GM23338 (cell line): Measurements from ENCODE around the gene MGLL. TPM values are rescaled to one million over a fixed set of nuclear protein-coding genes. Genes with fewer than 3 reads are reported as not detected.

Experiments
- ATAC-seq: fragments of 200-7000 bp; cut with Tn5 transposase; 3 replicates; pipeline ENCODE4 v1.9.1; 2020
- DNase-seq: peaks from one replicate; pipeline ENCODE4 v3.0.0-alpha.2; 2015; ENCODE audit warnings: low spot score
- H2AFZ ChIP-seq: fragments of 200-600 bp; sonication (generic); 2 replicates; pipeline ENCODE4 v1.8.0; 2016; ENCODE audit warnings: antibody characterized with exemption, mild to moderate bottlenecking, moderate library complexity
- H3F3A ChIP-seq: fragments of 200-600 bp; sonication (generic); replicated peaks from 2 replicates; pipeline ENCODE4 v1.8.0; 2017; ENCODE audit warnings: antibody characterized with exemption, mixed run types, low read depth
- H3K27ac ChIP-seq: fragments of 200-600 bp; sonication (generic); 2 replicates; pipeline ENCODE4 v1.6.1; 2016; ENCODE audit warnings: low read depth
- H3K27me3 ChIP-seq: fragments of 200-600 bp; sonication (generic); 2 replicates; pipeline ENCODE4 v1.8.0; 2016; ENCODE audit warnings: mild to moderate bottlenecking, mixed run types, moderate library complexity; ENCODE audit not compliant: insufficient read depth
- H3K36me3 ChIP-seq: fragments of 200-600 bp; sonication (generic); 2 replicates; pipeline ENCODE4 v1.8.0; 2016; ENCODE audit warnings: mild to moderate bottlenecking; ENCODE audit not compliant: insufficient read depth
- H3K4me1 ChIP-seq: fragments of 200-600 bp; sonication (generic); 2 replicates; pipeline ENCODE4 v1.8.0; 2016; ENCODE audit warnings: mild to moderate bottlenecking, moderate library complexity; ENCODE audit not compliant: insufficient read depth
- H3K4me2 ChIP-seq: fragments of 200-600 bp; sonication (generic); 2 replicates; pipeline ENCODE4 v1.7.1; 2017; ENCODE audit warnings: mixed run types
- H3K4me3 ChIP-seq: fragments of 200-600 bp; sonication (generic); 2 replicates; pipeline ENCODE4 v1.6.1; 2016; ENCODE audit warnings: mixed run types
- H3K79me2 ChIP-seq: fragments of 200-600 bp; sonication (generic); replicated peaks from 2 replicates; pipeline ENCODE4 v1.8.0; 2017; ENCODE audit warnings: mild to moderate bottlenecking; ENCODE audit not compliant: insufficient read depth
- H3K9me2 ChIP-seq: fragments of 200-600 bp; sonication (generic); 2 replicates; pipeline ENCODE4 v1.8.0; 2017; ENCODE audit not compliant: insufficient read depth
- H4K20me1 ChIP-seq: fragments of 200-600 bp; sonication (generic); replicated peaks from 2 replicates; pipeline ENCODE4 v1.8.0; 2017; ENCODE audit warnings: mild to moderate bottlenecking; ENCODE audit not compliant: insufficient read depth
- H3K27ac Mint-ChIP-seq: 2 replicates; pipeline ENCODE4 v1.8.0; 2020; ENCODE audit warnings: inconsistent platforms, mild to moderate bottlenecking, moderate library complexity, mixed read lengths
- H3K27me3 Mint-ChIP-seq: 3 replicates; pipeline ENCODE4 v1.8.0; 2022; ENCODE audit warnings: low read depth, mild to moderate bottlenecking, moderate library complexity, mixed read lengths, inconsistent platforms; ENCODE audit not compliant: insufficient read depth, poor library complexity
- H3K36me3 Mint-ChIP-seq: 3 replicates; pipeline ENCODE4 v1.8.0; 2021; ENCODE audit warnings: low read depth, mild to moderate bottlenecking, inconsistent platforms, moderate library complexity, mixed read lengths
- H3K4me1 Mint-ChIP-seq: 3 replicates; pipeline ENCODE4 v1.8.0; 2020; ENCODE audit warnings: mild to moderate bottlenecking, inconsistent platforms, mixed read lengths
- H3K4me3 Mint-ChIP-seq: 3 replicates; pipeline ENCODE4 v1.8.0; 2021; ENCODE audit warnings: moderate library complexity, mild to moderate bottlenecking, inconsistent platforms, mixed read lengths
- H3K9me3 Mint-ChIP-seq: 3 replicates; pipeline ENCODE4 v1.8.0; 2020; ENCODE audit warnings: moderate library complexity, mild to moderate bottlenecking, inconsistent platforms, mixed read lengths
- CREB1 ChIP-seq: fragments of 250-450 bp; sonication (Bioruptor Pico); IDR thresholded peaks from 2 replicates; pipeline ENCODE4 v1.5.0; 2020; ENCODE audit warnings: low read depth, mild to moderate bottlenecking, moderate library complexity
- EZH2phosphoT487 ChIP-seq: fragments of 200-600 bp; sonication (generic); IDR thresholded peaks from one replicate; pipeline ENCODE4 v1.8.1; 2018; ENCODE audit warnings: antibody characterized with exemption; ENCODE audit not compliant: unreplicated experiment
- JUNB ChIP-seq: IDR thresholded peaks from one replicate; pipeline ENCODE4 v1.6.1; 2016; ENCODE audit warnings: antibody characterized with exemption; ENCODE audit not compliant: unreplicated experiment
- NANOG ChIP-seq: IDR thresholded peaks from 2 replicates; pipeline ENCODE4 v1.6.1; 2016; ENCODE audit warnings: antibody characterized with exemption, borderline replicate concordance
- POLR2AphosphoS5 ChIP-seq: IDR thresholded peaks from 2 replicates; pipeline ENCODE4 v1.6.1; 2016; ENCODE audit warnings: antibody characterized with exemption, low read depth
- STAT1 ChIP-seq: IDR thresholded peaks from one replicate; pipeline ENCODE4 v1.6.1; 2016; ENCODE audit warnings: antibody characterized with exemption; ENCODE audit not compliant: unreplicated experiment
- ZNF114 ChIP-seq: fragments of 250-450 bp; sonication (Bioruptor Pico); IDR thresholded peaks from 2 replicates; pipeline ENCODE4 v1.5.0; 2020; ENCODE audit warnings: mild to moderate bottlenecking, moderate library complexity
- ZNF331 ChIP-seq: fragments of 250-450 bp; sonication (Bioruptor Pico); IDR thresholded peaks from 2 replicates; pipeline ENCODE4 v1.5.0; 2020; ENCODE audit warnings: low read depth, mild to moderate bottlenecking, moderate library complexity
- polyA plus RNA-seq: library from polyadenylated mRNA; unstranded; fragments of >200 nt; fragmentation: Nextera tagmentation; extraction: Ambion mirVana; gene quantifications from 2 replicates; pipeline ENCODE4 v1.2.1, GENCODE V29; 2016
- total RNA-seq: library from RNA; depleted of rRNA; stranded (reverse); fragments of >200 nt; shearing (Covaris generic); gene quantifications from 2 replicates; pipeline ENCODE4 v1.2.3, GENCODE V29; 2014
- TF ChIP-seq, protein P1 (sequence below): IDR thresholded peaks from 2 replicates; pipeline ENCODE4 v1.6.1; 2016; ENCODE audit warnings: antibody characterized with exemption
- TF ChIP-seq, protein P2 (sequence below), 2 experiments: fragments of 200-600 bp in 1 of 2; sonication (generic) in 1 of 2; conservative IDR thresholded peaks; 2 replicates each; pipeline versions ENCODE4 v1.5.1 to v1.6.1; 2016 to 2017; ENCODE audit warnings: antibody characterized with exemption in 2 of 2, low read depth in 2 of 2, mild to moderate bottlenecking in 2 of 2, moderate library complexity in 1 of 2
- TF ChIP-seq, protein P3 (sequence below): IDR thresholded peaks from one replicate; pipeline ENCODE4 v1.6.1; 2018; ENCODE audit warnings: antibody characterized with exemption; ENCODE audit not compliant: unreplicated experiment

MGLL gene
- total and polyA plus RNA-seq, 2 experiments from 2014 or later: 0.71 to 0.83 TPM

DNA sequence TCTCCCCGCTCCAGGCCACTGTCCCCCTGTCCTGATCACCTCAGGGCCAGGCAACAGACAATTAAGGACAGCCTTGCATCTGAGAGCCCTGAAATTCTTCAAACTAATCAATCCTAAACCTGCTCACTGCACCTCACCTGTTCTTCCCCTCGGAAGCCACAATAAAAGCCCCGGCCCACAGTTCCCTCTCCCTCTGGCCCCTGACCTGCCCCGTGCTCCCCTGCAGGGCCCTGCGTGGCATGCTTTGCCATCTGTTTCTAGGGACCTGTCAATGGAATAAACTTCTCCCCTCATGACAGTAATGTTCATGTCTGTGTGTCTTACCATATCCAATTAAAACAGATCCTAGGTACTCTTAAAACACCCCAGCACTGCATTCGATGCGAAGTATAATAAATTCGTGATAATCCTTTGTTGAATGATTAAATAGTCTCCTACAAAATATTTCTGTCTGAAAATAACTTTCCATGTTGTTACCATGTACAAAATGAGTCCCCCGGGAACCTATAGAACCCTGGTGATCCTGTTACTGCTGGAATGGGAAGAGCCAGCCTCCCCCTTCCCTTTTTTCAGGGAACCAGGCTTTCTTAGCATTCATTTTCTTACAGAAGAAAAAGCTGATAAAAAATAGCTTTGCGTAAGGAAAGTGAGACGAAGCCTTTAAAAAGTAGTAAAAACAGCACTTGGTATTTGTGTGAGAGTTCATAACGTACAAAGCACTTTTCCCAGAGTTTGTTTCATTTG, 90.6 kb downstream of the MGLL start:
- Mint-ChIP-seq H3K27me3 (peaks cover 1% of the 10 kb centered on the region), H3K27ac (no peak overlapping the region), H3K4me3 (no peak overlapping the region), H3K9me3 (no peaks in the 10 kb centered on the region), H3K4me1 (peaks cover 36% of the 10 kb centered on the region), H3K36me3 (no peaks in the 10 kb centered on the region)
- peaks cover 15% of the 10 kb centered on the region for H3K4me1 ChIP-seq
- TF ChIP-seq, protein P1, sequence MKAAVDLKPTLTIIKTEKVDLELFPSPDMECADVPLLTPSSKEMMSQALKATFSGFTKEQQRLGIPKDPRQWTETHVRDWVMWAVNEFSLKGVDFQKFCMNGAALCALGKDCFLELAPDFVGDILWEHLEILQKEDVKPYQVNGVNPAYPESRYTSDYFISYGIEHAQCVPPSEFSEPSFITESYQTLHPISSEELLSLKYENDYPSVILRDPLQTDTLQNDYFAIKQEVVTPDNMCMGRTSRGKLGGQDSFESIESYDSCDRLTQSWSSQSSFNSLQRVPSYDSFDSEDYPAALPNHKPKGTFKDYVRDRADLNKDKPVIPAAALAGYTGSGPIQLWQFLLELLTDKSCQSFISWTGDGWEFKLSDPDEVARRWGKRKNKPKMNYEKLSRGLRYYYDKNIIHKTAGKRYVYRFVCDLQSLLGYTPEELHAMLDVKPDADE: no peak
- TF ChIP-seq ZNF331 (CRISPR knock-in tag) (no peak), CREB1 (CRISPR knock-in tag) (no peak), STAT1 (no peak), NANOG (no peak), ZNF114 (CRISPR knock-in tag) (no peak), EZH2phosphoT487 (no peak)
- no peaks in the 10 kb centered on the region for H3K27me3 ChIP-seq
- H3K36me3 ChIP-seq: no peaks in the 10 kb centered on the region
- no peak overlapping the region for H2AFZ ChIP-seq
- 0 out of 2 replicates have a peak, but pooled peaks cover 4% of the 10 kb centered on the region for H3K9me2 ChIP-seq
- no peaks in the 10 kb centered on the region for H3K79me2 ChIP-seq
- ATAC-seq (peak; percentile 9; the same call in 1 of the 3 replicates), DNase-seq (no peak)
- H4K20me1 ChIP-seq: no peaks in the 10 kb centered on the region
- H3K4me2 ChIP-seq: no peak overlapping the region
- no peaks in the 10 kb centered on the region for H3F3A ChIP-seq
- H3K4me3 ChIP-seq: no peak overlapping the region
- no peak overlapping the region for H3K27ac ChIP-seq

DNA sequence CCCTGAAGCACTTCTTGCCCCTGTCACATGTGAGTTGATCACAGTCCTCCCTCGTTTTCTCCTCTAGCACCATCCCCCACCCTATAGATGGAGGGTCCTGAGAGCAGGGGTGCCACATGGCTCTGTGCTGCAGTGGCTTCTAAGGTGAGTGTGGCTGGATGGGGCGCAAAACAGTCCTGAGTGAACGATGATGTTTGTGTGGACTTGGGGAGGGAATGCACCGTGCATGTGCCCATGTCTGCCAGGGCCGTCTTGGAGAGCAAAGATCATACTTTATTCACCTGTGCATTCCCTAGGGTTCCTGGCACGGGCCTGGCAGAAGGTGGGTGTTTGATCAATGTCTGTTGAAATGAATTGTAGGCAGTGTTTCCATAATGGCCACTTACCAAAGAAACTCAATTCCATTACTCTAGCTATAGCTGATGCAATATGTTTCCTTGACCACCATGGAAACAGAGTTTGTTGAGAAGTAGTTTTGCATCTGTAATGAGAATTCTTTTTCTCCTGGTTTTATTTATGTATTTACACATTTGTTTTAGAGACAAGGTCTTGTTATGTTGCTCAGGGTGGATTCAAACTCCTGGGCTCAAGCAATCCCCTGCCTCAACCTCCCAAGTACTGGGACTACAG, 91.5 kb downstream of the MGLL start:
- H3K4me1 ChIP-seq: peaks cover 10% of the 10 kb centered on the region
- no peak overlapping the region for H3K4me3 ChIP-seq
- 0 out of 2 replicates have a peak, but pooled peaks cover 4% of the 10 kb centered on the region for H3K9me2 ChIP-seq
- no peaks in the 10 kb centered on the region for H3F3A ChIP-seq
- H3K4me3 Mint-ChIP-seq: no peak overlapping the region
- no peaks in the 10 kb centered on the region for H3K79me2 ChIP-seq
- no peaks in the 10 kb centered on the region for H4K20me1 ChIP-seq
- TF ChIP-seq EZH2phosphoT487 (no peak), ZNF114 (CRISPR knock-in tag) (no peak)
- ATAC-seq: no peak
- no peak overlapping the region for H3K4me2 ChIP-seq
- no peaks in the 10 kb centered on the region for H3K36me3 Mint-ChIP-seq
- no peaks in the 10 kb centered on the region for H3K36me3 ChIP-seq
- H3K4me1 Mint-ChIP-seq: peaks cover 30% of the 10 kb centered on the region
- no peak overlapping the region; the same call in 1 of the 2 replicates for H2AFZ ChIP-seq
- no peaks in the 10 kb centered on the region for H3K27me3 ChIP-seq
- peaks cover 1% of the 10 kb centered on the region for H3K27me3 Mint-ChIP-seq
- no peak for DNase-seq
- no peak overlapping the region for H3K27ac ChIP-seq
- H3K27ac Mint-ChIP-seq: no peak overlapping the region
- H3K9me3 Mint-ChIP-seq: no peaks in the 10 kb centered on the region

DNA sequence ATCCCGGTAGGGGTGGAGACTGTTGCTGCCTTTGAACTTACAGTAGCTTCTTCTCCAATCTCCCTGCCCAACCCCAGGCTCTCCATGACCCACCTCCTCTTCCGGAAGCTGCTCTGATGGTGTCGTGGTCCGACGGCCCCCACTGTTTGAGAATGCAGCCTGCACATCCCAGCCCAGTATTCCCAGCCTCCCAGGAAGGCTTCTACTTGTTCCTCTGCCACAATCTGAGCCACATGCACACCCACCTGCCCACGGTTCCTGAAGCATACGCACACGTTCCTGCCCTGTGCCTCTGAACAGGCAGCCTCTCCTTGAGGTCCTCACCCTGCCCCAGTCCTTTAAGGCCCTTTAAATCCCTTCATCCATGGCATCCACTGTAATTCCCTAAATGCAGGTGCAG, 92.1 kb downstream of the MGLL start:
- H3K27me3 Mint-ChIP-seq: peaks cover 1% of the 10 kb centered on the region
- Histone ChIP-seq H3K4me3 (no peak overlapping the region), H3F3A (no peaks in the 10 kb centered on the region), H3K27ac (no peak overlapping the region), H4K20me1 (no peaks in the 10 kb centered on the region), H3K36me3 (no peaks in the 10 kb centered on the region), H2AFZ (no peak overlapping the region; the same call in 1 of the 2 replicates), H3K9me2 (0 out of 2 replicates have a peak, but pooled peaks cover 4% of the 10 kb centered on the region), H3K27me3 (no peaks in the 10 kb centered on the region), H3K4me2 (no peak overlapping the region), H3K4me1 (peaks cover 8% of the 10 kb centered on the region), H3K79me2 (no peaks in the 10 kb centered on the region)
- H3K9me3 Mint-ChIP-seq: no peaks in the 10 kb centered on the region
- H3K4me3 Mint-ChIP-seq: no peak overlapping the region
- ATAC-seq (no peak), DNase-seq (no peak)
- H3K27ac Mint-ChIP-seq: no peak overlapping the region
- H3K36me3 Mint-ChIP-seq: no peaks in the 10 kb centered on the region
- peaks cover 26% of the 10 kb centered on the region for H3K4me1 Mint-ChIP-seq
- TF ChIP-seq, protein P2, sequence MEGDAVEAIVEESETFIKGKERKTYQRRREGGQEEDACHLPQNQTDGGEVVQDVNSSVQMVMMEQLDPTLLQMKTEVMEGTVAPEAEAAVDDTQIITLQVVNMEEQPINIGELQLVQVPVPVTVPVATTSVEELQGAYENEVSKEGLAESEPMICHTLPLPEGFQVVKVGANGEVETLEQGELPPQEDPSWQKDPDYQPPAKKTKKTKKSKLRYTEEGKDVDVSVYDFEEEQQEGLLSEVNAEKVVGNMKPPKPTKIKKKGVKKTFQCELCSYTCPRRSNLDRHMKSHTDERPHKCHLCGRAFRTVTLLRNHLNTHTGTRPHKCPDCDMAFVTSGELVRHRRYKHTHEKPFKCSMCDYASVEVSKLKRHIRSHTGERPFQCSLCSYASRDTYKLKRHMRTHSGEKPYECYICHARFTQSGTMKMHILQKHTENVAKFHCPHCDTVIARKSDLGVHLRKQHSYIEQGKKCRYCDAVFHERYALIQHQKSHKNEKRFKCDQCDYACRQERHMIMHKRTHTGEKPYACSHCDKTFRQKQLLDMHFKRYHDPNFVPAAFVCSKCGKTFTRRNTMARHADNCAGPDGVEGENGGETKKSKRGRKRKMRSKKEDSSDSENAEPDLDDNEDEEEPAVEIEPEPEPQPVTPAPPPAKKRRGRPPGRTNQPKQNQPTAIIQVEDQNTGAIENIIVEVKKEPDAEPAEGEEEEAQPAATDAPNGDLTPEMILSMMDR (conservative IDR thresholded peaks at IDR 0.05; ENCODE audit: low read depth in 2 of 2): no peak
- TF ChIP-seq POLR2AphosphoS5 (no peak), ZNF331 (CRISPR knock-in tag) (no peak), JUNB (no peak), NANOG (no peak), EZH2phosphoT487 (no peak), STAT1 (no peak)
- TF ChIP-seq, protein P3, sequence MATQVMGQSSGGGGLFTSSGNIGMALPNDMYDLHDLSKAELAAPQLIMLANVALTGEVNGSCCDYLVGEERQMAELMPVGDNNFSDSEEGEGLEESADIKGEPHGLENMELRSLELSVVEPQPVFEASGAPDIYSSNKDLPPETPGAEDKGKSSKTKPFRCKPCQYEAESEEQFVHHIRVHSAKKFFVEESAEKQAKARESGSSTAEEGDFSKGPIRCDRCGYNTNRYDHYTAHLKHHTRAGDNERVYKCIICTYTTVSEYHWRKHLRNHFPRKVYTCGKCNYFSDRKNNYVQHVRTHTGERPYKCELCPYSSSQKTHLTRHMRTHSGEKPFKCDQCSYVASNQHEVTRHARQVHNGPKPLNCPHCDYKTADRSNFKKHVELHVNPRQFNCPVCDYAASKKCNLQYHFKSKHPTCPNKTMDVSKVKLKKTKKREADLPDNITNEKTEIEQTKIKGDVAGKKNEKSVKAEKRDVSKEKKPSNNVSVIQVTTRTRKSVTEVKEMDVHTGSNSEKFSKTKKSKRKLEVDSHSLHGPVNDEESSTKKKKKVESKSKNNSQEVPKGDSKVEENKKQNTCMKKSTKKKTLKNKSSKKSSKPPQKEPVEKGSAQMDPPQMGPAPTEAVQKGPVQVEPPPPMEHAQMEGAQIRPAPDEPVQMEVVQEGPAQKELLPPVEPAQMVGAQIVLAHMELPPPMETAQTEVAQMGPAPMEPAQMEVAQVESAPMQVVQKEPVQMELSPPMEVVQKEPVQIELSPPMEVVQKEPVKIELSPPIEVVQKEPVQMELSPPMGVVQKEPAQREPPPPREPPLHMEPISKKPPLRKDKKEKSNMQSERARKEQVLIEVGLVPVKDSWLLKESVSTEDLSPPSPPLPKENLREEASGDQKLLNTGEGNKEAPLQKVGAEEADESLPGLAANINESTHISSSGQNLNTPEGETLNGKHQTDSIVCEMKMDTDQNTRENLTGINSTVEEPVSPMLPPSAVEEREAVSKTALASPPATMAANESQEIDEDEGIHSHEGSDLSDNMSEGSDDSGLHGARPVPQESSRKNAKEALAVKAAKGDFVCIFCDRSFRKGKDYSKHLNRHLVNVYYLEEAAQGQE: no peak
